Left lung (tissue), 10 donors: ENCODE results near the gene CRYL1. TPM values are rescaled to one million over a fixed set of nuclear protein-coding genes. Genes with fewer than 3 reads are reported as not detected.

Experiments
- ATAC-seq: fragments of 200-7000 bp; cut with Tn5 transposase; one replicate; pipeline ENCODE4 v1.9.1; 2020; ENCODE audit warnings: moderate library complexity
- DNase-seq, 4 donors: peaks; one replicate each; pipeline ENCODE4 v3.0.0-alpha.2; 2013 to 2020
- H3K27ac ChIP-seq, 2 donors: fragments of 200-600 bp; sonication (generic) in 1 of 2; one replicate each; pipeline versions ENCODE4 v1.5.0 to v1.8.0; 2020 to 2021
- H3K27me3 ChIP-seq, 2 donors: fragments of 200-600 bp; sonication (generic) in 1 of 2; one replicate each; pipeline versions ENCODE4 v1.5.0 to v1.8.0; 2020 to 2021
- H3K36me3 ChIP-seq, 2 donors: fragments of 200-600 bp; sonication (generic) in 1 of 2; one replicate each; pipeline versions ENCODE4 v1.5.0 to v1.8.0; 2020 to 2021
- H3K4me1 ChIP-seq, 2 donors: fragments of 200-600 bp; one replicate each; pipeline ENCODE4 v1.8.0; 2021
- H3K4me3 ChIP-seq, 2 donors: fragments of 200-600 bp; sonication (generic) in 1 of 2; one replicate each; pipeline versions ENCODE4 v1.5.0 to v1.8.0; 2020 to 2021; ENCODE audit warnings: mild to moderate bottlenecking in 1 of 2
- H3K9me3 ChIP-seq, 2 donors: fragments of 200-600 bp; sonication (generic) in 1 of 2; one replicate each; pipeline versions ENCODE4 v1.5.0 to v1.8.0; 2020 to 2021
- intact Hi-C, 2 donors: fragments of 100-400 bp; cut with DNase I; formaldehyde crosslinking; loops; one replicate each; pipeline versions ENCODE4 v1.11.2 to v1.14.2; 2022
- polyA plus RNA-seq, 6 donors: library from polyadenylated mRNA; unstranded; fragments of 120-200 nt; gene quantifications; one replicate each; pipeline ENCODE4 v1.2.1, GENCODE V29; 2013; ENCODE audit not compliant: insufficient read length in 6 of 6
- total RNA-seq, 2 donors: library from RNA; stranded (reverse); fragmentation: NEBNext Ultra II Directional; extraction: Animal tissue kit (Norgen Biotek cat#: 25700); gene quantifications; one replicate each; pipeline ENCODE4 v1.2.1, GENCODE V29; 2021
- TF ChIP-seq, protein P1 (sequence below), 2 donors: fragments of 200-600 bp; sonication (generic) in 1 of 2; IDR thresholded peaks; one replicate each; pipeline versions ENCODE4 v1.5.0 to v1.8.0; 2021; ENCODE audit warnings: antibody characterized with exemption in 2 of 2
- donor health status: DM: no; HTN: yes; CAD: no.
- donor health status: DM: no; HTN: no; CAD: no.

Gene CRYL1
- total and polyA plus RNA-seq, 8 donors, result 15.5 to 31.8 (median 24.6) TPM

DNA sequence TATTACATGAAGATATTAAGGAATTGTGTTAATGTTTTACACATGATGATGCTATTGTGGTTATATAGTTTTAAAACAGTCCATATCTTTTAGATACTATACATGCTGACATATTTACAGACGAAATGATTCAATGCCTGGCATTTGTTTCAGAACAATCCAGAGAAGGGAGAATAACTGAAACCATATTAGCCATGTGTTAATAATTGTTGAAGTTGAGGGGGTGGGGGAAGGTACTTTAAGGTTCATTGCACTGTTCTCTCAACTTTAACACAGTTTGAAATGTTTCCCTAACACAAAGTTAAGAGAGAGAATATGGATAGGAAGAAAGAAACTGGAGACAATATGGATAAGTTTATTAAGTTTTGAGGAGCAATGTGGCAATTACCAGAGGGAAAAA lies 5.8 kb downstream of the CRYL1 start:
- DNase-seq (no peak), ATAC-seq (no peak)
- Histone ChIP-seq H3K4me3 (no peak overlapping the region), H3K27me3 (no peaks in the 10 kb centered on the region), H3K27ac (no peak overlapping the region), H3K4me1 (peaks cover 0 to 8% of the 10 kb centered on the region in 2 donors), H3K9me3 (no peaks in the 10 kb centered on the region), H3K36me3 (no peaks in the 10 kb centered on the region)
- TF ChIP-seq, protein P1, sequence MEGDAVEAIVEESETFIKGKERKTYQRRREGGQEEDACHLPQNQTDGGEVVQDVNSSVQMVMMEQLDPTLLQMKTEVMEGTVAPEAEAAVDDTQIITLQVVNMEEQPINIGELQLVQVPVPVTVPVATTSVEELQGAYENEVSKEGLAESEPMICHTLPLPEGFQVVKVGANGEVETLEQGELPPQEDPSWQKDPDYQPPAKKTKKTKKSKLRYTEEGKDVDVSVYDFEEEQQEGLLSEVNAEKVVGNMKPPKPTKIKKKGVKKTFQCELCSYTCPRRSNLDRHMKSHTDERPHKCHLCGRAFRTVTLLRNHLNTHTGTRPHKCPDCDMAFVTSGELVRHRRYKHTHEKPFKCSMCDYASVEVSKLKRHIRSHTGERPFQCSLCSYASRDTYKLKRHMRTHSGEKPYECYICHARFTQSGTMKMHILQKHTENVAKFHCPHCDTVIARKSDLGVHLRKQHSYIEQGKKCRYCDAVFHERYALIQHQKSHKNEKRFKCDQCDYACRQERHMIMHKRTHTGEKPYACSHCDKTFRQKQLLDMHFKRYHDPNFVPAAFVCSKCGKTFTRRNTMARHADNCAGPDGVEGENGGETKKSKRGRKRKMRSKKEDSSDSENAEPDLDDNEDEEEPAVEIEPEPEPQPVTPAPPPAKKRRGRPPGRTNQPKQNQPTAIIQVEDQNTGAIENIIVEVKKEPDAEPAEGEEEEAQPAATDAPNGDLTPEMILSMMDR (IDR thresholded peaks at IDR 0.05), result no peak
- intact Hi-C loops, result no loop called here

DNA sequence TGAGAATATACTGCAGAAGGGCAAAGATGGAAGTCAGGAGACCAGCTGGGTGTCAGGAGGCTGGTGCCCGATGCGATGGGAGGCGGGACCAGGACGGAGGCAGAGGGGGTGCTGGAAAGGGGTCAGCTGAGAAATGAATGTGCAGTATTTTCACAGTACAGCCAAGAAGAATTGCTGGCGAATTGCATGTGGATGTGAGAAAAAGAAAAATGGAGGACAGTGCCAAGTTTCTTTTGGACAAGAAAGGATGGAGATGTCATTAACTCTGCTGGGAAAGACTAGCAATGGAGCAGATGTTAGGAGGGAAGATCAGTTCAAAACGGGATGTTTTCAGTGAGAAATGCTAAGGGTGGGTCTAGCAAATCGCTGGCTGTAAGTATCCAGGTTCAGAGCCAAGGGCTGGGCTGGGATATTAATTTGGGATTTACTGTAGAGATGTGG lies 7.0 kb downstream of the CRYL1 start:
- ATAC-seq, result no peak
- no peak for DNase-seq
- no peak overlapping the region for H3K4me3 ChIP-seq
- H3K9me3 ChIP-seq, result no peaks in the 10 kb centered on the region
- H3K4me1 ChIP-seq, result no peaks in the 10 kb centered on the region
- TF ChIP-seq, protein P1 (IDR thresholded peaks at IDR 0.05), result no peak
- intact Hi-C loops, result no loop called here
- H3K27me3 ChIP-seq, result no peaks in the 10 kb centered on the region
- H3K27ac ChIP-seq, result no peak overlapping the region
- H3K36me3 ChIP-seq, result no peaks in the 10 kb centered on the region

DNA sequence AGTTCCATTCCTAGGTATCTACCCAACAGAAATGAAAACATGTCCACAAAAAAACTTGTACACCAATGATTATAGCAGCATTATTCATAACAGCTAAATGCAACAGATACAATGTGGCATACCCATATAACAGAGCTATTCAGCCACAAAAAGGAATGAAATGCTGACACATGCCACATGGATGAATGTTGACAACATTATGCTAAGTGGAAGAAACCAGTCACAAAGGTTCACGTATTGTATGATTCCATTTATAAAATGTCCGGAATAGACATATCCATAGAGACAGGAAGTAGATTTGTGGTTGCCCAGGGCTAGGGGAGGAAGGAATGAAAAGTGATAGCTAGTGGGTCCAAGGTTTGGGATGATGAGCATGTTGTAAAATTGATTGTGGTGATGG lies 10.8 kb downstream of the CRYL1 start:
- Histone ChIP-seq H3K4me1 (no peaks in the 10 kb centered on the region), H3K9me3 (no peaks in the 10 kb centered on the region), H3K36me3 (peaks cover 0 to 24% of the 10 kb centered on the region in 2 donors), H3K4me3 (no peak overlapping the region), H3K27ac (no peak overlapping the region), H3K27me3 (no peaks in the 10 kb centered on the region)
- no peak for DNase-seq
- TF ChIP-seq, protein P1 (IDR thresholded peaks at IDR 0.05), result no peak
- intact Hi-C loops, result no loop called here
- ATAC-seq, result no peak

DNA sequence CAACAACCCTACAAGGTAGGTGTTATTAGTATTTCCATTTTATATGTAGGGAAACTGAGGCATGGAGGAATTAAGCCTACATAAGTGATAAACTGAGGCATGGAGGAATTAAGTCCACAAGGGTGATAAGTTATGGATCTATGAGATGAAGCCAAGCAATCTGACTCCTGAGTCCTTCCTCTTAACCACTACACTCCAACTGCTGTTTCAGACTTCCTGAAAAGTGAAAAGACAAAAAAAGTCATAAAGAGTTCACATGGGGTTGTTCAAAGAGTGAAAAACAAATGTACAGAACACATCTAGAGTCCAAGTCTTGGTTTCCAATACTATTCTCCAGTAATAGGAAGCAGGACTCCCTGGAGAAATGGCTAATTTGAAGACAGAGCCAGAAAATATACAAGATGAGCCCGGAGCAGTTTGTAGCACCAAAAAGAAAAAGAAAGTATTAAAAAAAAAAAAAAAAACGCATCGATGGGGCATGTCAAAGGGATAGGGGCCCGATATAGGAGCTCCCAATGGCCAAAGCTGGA lies 12.1 kb downstream of the CRYL1 start:
- Histone ChIP-seq H3K9me3 (no peaks in the 10 kb centered on the region), H3K4me3 (no peak overlapping the region), H3K4me1 (no peaks in the 10 kb centered on the region), H3K27ac (no peak overlapping the region), H3K27me3 (no peaks in the 10 kb centered on the region), H3K36me3 (peaks cover 0 to 25% of the 10 kb centered on the region in 2 donors)
- intact Hi-C loops, result no loop called here
- TF ChIP-seq, protein P1 (IDR thresholded peaks at IDR 0.05), result no peak
- ATAC-seq, result no peak
- no peak for DNase-seq

DNA sequence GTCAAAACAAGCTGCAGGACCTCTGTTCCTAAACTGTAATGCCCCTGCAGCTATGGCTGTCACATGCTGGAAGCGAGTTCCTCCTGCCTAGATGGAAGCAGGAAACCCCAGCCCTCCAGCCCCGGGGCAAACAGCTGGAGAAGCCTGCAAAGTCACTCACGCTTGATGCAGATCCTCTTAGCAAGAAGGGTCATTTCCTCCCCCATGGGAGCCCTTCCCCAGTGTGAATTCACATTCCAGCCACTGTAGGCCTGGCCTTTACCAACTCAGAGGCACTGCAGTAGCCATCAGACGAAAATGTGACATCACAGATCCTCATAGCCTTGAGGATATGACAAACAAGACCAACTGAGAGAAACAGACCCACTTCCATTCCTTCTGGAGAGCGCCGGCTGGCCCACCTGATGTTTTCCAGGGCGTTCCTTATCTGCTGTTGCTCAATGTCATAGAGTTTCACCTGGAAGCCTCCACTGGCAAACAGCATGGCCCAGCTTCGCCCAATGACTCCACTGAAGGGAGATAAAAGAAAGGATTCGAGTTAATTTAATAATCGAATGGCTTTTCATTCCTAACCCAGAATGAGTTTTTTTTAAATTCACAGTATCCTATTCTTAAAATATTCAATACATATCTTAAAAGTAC lies 13.5 kb downstream of the CRYL1 start:
- TF ChIP-seq, protein P1 (IDR thresholded peaks at IDR 0.05), result no peak
- DNase-seq, result no peak
- intact Hi-C loops, result no loop called here
- no peak overlapping the region for H3K27ac ChIP-seq
- no peaks in the 10 kb centered on the region for H3K9me3 ChIP-seq
- H3K4me3 ChIP-seq, result no peak overlapping the region
- no peaks in the 10 kb centered on the region for H3K4me1 ChIP-seq
- peaks cover 0 to 33% of the 10 kb centered on the region in 2 donors for H3K36me3 ChIP-seq
- no peak for ATAC-seq
- no peaks in the 10 kb centered on the region for H3K27me3 ChIP-seq
